ENCODE data around the gene CDHR1. TPM values are rescaled to one million over a fixed set of nuclear protein-coding genes. Genes with fewer than 3 reads are reported as not detected.

Gene CDHR1
- total and polyA plus RNA-seq, 3 donors from 2014 or later: 0.19 to 0.67 (median 0.39) TPM

- Histone ChIP-seq H3K9me3 (no peaks in the 10 kb centered on the region), H3K27ac (no peak overlapping the region), H3K27me3 (no peaks in the 10 kb centered on the region), H3K4me1 (peaks cover 8% of the 10 kb centered on the region), H3K36me3 (ENCODE audit: low read depth, missing control alignments) (no peaks in the 10 kb centered on the region), H3K4me3 (no peak overlapping the region)
- TF ChIP-seq CTCF (IDR thresholded peaks at IDR 0.05) (no peak), POLR2A (IDR thresholded peaks at IDR 0.05) (no peak)
- 62 to 75% methylated on average over 5 of the region's 5 CpGs for WGBS, 2 donors
- DNase-seq: no peak
- intact Hi-C loops (cut with DNase I; ENCODE audit: low total_unique reads): no loop called here
Observed at GRCh38 chr10:84196941-84197340, 2.6 kb downstream of the CDHR1 start.

GRCh38 chr10:84197643-84198042 lies 3.3 kb downstream of the CDHR1 start:
- H3K4me1 ChIP-seq: peaks cover 8% of the 10 kb centered on the region
- 86 to 100% methylated on average over 1 to 4 of the region's 5 CpGs for WGBS, 2 donors
- H3K36me3 ChIP-seq (ENCODE audit: low read depth, missing control alignments): no peaks in the 10 kb centered on the region
- TF ChIP-seq CTCF (IDR thresholded peaks at IDR 0.05) (no peak), POLR2A (IDR thresholded peaks at IDR 0.05) (no peak)
- H3K27me3 ChIP-seq: no peaks in the 10 kb centered on the region
- no peaks in the 10 kb centered on the region for H3K9me3 ChIP-seq
- no peak overlapping the region for H3K27ac ChIP-seq
- H3K4me3 ChIP-seq: no peak overlapping the region
- intact Hi-C loops (cut with DNase I; ENCODE audit: low total_unique reads): no loop called here
- DNase-seq: no peak

- Histone ChIP-seq H3K27ac (no peak overlapping the region), H3K4me3 (no peak overlapping the region), H3K36me3 (ENCODE audit: low read depth, missing control alignments) (no peaks in the 10 kb centered on the region), H3K9me3 (no peaks in the 10 kb centered on the region), H3K27me3 (no peaks in the 10 kb centered on the region), H3K4me1 (peaks cover 8% of the 10 kb centered on the region)
- TF ChIP-seq CTCF (IDR thresholded peaks at IDR 0.05): no peak
- no peak for TF ChIP-seq POLR2A (IDR thresholded peaks at IDR 0.05)
- WGBS, 2 donors: 85 to 88% methylated on average over 6 to 7 of the region's 7 CpGs
- intact Hi-C loops (cut with DNase I; ENCODE audit: low total_unique reads): no loop called here
- DNase-seq: no peak
Observed at GRCh38 chr10:84198206-84198915, 4.0 kb downstream of the CDHR1 start.

GRCh38 chr10:84200537-84201243 lies 6.4 kb downstream of the CDHR1 start:
- H3K4me3 ChIP-seq: no peak overlapping the region
- TF ChIP-seq POLR2A (IDR thresholded peaks at IDR 0.05): no peak
- no peaks in the 10 kb centered on the region for H3K27me3 ChIP-seq
- no peaks in the 10 kb centered on the region for H3K36me3 ChIP-seq (ENCODE audit: low read depth, missing control alignments)
- DNase-seq: no peak
- 60 to 73% methylated on average over 7 to 10 of the region's 11 CpGs for WGBS, 2 donors
- intact Hi-C loops (cut with DNase I; ENCODE audit: low total_unique reads): no loop called here
- no peaks in the 10 kb centered on the region for H3K4me1 ChIP-seq
- H3K9me3 ChIP-seq: no peaks in the 10 kb centered on the region
- no peak overlapping the region for H3K27ac ChIP-seq

- DNase-seq: no peak
- intact Hi-C loops (cut with DNase I; ENCODE audit: low total_unique reads): no loop called here
- no peaks in the 10 kb centered on the region for H3K4me1 ChIP-seq
- no peak overlapping the region for H3K27ac ChIP-seq
- WGBS, 2 donors: 57% methylated on average over 6 of the region's 6 CpGs
- no peaks in the 10 kb centered on the region for H3K27me3 ChIP-seq
- no peaks in the 10 kb centered on the region for H3K36me3 ChIP-seq (ENCODE audit: low read depth, missing control alignments)
- H3K9me3 ChIP-seq: no peaks in the 10 kb centered on the region
- TF ChIP-seq POLR2A (IDR thresholded peaks at IDR 0.05) (no peak), CTCF (IDR thresholded peaks at IDR 0.05) (no peak)
- no peak overlapping the region for H3K4me3 ChIP-seq
Observed at GRCh38 chr10:84201244-84201606, 6.9 kb downstream of the CDHR1 start.
